Mucosa of descending colon (tissue), 3 donors: ENCODE data around the gene PRR35. TPM values are rescaled to one million over a fixed set of nuclear protein-coding genes. Genes with fewer than 3 reads are reported as not detected.
A peak's percentile ranks its signal among the peaks of the same experiment; 100 is the strongest.

ENCODE experiments used
- ATAC-seq: fragments of 200-7000 bp; cut with Tn5 transposase; one replicate; pipeline ENCODE4 v1.9.1; 2020; ENCODE audit warnings: mild to moderate bottlenecking, moderate library complexity
- DNase-seq, 3 donors: peaks; one replicate each; pipeline ENCODE4 v3.0.0-alpha.2; 2020
- H3K36me3 ChIP-seq: fragments of 200-600 bp; one replicate; pipeline ENCODE4 v1.8.0; 2021; ENCODE audit warnings: low read depth, mild to moderate bottlenecking
- H3K4me1 ChIP-seq: fragments of 200-600 bp; one replicate; pipeline ENCODE4 v1.8.0; 2021; ENCODE audit warnings: low read depth, mild to moderate bottlenecking
- H3K4me3 ChIP-seq: fragments of 200-600 bp; one replicate; pipeline ENCODE4 v1.8.0; 2021; ENCODE audit warnings: mild to moderate bottlenecking
- H3K9me3 ChIP-seq: fragments of 200-600 bp; one replicate; pipeline ENCODE4 v1.8.0; 2021; ENCODE audit warnings: mild to moderate bottlenecking
- CTCF ChIP-seq: fragments of 200-600 bp; IDR thresholded peaks from one replicate; pipeline ENCODE4 v1.8.0; 2022; ENCODE audit warnings: antibody characterized with exemption, mild to moderate bottlenecking
- intact Hi-C, 2 donors: fragments of 100-400 bp; cut with DNase I in 1 of 2; cut with micrococcal nuclease in 1 of 2; formaldehyde crosslinking; loops; one replicate each; pipeline versions ENCODE4 v1.11.0 to v1.11.1; 2022; cut with DNase I, micrococcal nuclease
- total RNA-seq, 3 donors: library from RNA; stranded (reverse); fragmentation: NEBNext Ultra II Directional in 2 of 3; extraction: Animal tissue kit (Norgen Biotek cat#: 25700) in 2 of 3; gene quantifications; one replicate each; pipeline versions ENCODE4 v1.2.1 to v1.2.4, GENCODE V29; 2021 to 2023
- donor health status: DM: no; HTN: no; CAD: no; lungs with moderate emphysema.
- donor health status: DM: no; HTN: no; CAD: no.
- donor health status: DM: no; HTN: yes; CAD: no.

Gene PRR35
- total RNA-seq, 3 donors from 2014 or later = not detected

DNA sequence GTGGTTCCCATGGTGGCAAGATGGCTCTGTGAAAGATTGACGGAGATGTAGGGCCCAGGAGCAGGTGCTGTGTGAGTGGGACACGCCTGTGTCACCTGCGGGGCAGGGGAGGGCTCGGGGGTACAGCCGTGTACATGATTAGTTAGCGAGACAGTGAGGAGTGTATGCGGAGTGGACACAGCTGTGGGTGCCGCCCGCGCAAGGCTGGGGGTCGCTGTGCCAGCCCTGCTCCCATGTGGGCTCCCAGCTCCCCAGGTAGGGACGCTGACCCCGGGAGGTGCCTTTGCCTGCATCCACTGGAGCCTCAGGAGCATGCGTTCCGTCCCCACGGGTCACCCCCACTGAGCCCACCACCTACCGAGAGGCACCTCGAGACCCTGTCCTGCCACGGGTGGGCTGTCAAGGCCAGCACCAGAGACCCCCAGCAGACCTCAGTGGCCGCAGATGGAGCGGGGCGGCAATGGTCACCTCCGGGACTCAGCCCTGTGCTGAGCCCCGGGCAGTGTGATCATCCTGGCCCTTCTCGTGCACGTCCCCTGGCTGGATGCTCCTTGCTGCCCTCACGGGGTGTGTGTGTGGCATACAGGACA lies 25.2 kb upstream of the PRR35 start:
- DNase-seq (peak in 1 of 3 donors; percentile 17), ATAC-seq (no peak)
- H3K4me1 ChIP-seq = peaks cover 31% of the 10 kb centered on the region
- intact Hi-C loops = no loop called here
- no peak overlapping the region for H3K4me3 ChIP-seq
- no peaks in the 10 kb centered on the region for H3K9me3 ChIP-seq
- no peaks in the 10 kb centered on the region for H3K36me3 ChIP-seq
- no peak for TF ChIP-seq CTCF

DNA sequence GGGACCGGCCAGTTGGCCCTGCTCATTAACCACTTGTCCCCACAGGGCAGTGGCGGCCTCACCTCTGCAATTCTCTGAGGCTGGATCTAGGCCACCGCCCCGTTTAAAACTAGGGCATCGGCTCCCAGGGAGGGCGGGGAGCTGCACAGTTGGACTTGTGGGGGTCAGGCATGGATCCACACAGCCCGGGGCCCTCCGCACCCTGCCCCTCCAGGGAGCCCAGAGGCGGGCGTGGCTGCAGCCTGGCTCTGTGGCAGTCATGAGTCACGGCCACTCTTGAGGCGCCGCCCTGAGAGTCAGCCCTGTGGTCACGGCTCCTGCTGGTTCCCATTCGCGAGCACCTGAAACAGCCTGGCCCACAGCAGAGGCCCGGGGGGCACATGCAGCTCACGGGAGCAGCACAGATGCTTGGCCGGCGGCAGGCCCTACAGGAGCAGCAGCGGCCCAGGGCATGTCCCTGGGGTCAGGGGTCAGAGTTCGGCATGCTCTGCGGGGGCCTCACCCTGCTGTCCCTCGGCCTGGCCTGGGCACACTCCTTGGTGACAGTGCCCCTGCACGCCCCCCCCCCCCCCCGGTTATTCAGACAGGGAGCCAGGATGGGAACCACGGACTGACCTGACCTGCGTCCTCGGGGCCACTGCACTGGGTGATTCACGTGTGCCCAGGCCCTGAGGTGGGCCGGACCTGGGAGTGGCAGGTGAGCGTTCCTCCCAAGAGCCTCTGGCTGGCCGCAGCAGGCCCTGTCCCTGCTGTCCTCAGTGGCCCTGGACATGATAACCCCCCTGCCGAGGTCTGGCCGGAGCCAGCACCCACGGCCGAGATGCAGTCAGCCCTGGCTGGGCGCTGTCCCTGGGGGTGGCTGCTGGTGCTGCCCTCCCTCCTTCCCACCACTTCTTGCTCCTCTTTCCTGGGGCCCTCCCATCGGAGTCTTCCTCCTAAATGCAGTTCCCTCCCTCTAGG lies 24.5 kb upstream of the PRR35 start:
- TF ChIP-seq CTCF = no peak
- DNase-seq = peak; percentile 81 to 90 (median 89)
- Histone ChIP-seq H3K9me3 (no peaks in the 10 kb centered on the region), H3K4me3 (no peak overlapping the region), H3K4me1 (peaks cover 24% of the 10 kb centered on the region), H3K36me3 (no peaks in the 10 kb centered on the region)
- intact Hi-C loops = no loop called here
- peak; percentile 81 for ATAC-seq

GRCh38 chr16:536746-537145 lies 23.4 kb upstream of the PRR35 start:
- DNase-seq (no peak), ATAC-seq (no peak)
- intact Hi-C loops = no loop called here
- peaks cover 24% of the 10 kb centered on the region for H3K4me1 ChIP-seq
- H3K9me3 ChIP-seq = no peaks in the 10 kb centered on the region
- H3K4me3 ChIP-seq = no peak overlapping the region
- no peaks in the 10 kb centered on the region for H3K36me3 ChIP-seq
- TF ChIP-seq CTCF = no peak

DNA sequence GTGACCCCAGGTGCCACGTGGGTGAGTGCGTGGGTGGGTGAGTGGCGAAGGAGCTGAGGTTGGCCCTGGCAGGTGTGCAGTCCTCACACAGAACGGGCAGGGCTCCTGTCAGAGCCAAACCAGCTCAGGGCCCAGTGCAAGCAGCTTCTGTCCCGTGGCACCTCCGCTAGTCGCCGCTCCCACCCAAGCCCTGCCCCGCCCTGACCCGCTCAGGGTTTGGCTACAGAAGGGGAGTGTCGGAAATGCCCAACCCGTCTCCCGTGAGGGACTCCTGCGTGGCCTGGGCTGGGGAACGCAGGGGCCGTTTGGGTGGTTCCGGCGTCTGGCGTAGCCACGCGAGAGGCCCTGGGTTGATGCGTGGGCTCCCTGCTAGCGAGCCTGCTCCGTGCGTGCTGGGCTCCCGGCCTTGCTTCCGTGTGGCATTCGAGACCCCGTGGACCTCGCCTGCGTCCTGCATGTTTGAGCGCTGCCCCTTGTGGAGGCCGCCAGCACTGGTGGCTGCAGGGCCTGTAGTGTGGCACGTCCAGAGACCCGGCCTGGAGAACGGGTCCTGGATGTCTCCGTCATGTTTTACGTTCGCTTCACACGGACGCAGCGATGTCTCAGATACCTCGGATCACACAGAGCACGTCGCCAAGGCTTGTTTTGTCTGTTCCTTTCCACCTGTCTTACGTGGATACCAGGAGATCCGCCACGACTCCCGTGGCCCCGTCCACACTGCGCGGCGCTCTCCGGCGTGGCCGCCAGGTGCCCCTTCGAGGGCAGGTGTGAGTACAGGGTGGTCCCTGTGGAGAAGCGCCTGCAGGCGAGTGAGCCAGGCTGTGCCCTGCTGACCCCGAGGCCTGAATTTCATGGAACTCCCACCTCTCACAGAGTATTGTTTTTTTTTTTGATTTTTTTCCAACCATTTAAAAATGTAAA lies 22.5 kb upstream of the PRR35 start:
- Histone ChIP-seq H3K4me3 (no peak overlapping the region), H3K36me3 (no peaks in the 10 kb centered on the region), H3K9me3 (no peaks in the 10 kb centered on the region), H3K4me1 (peaks cover 24% of the 10 kb centered on the region)
- intact Hi-C loops = no loop called here
- ATAC-seq (no peak), DNase-seq (no peak)
- no peak for TF ChIP-seq CTCF

GRCh38 chr16:539901-540530 lies 20.2 kb upstream of the PRR35 start:
- Histone ChIP-seq H3K9me3 (no peaks in the 10 kb centered on the region), H3K4me3 (no peak overlapping the region), H3K36me3 (no peaks in the 10 kb centered on the region), H3K4me1 (peaks cover 10% of the 10 kb centered on the region)
- DNase-seq (no peak), ATAC-seq (no peak)
- no peak for TF ChIP-seq CTCF
- intact Hi-C loops = no loop called here
